BLaER1 treated with 17β-estradiol and CSF1 and Interleukin-3, amounts not matched to agents 10 nM and 100 nM (cell line): ENCODE data around the gene IL11.
A peak's percentile ranks its signal among the peaks of the same experiment; 100 is the strongest.

ENCODE experiments used
- H3K27ac ChIP-seq, 11 experiments: shearing (Covaris generic); formaldehyde crosslinking; 2 replicates each; pipeline ENCODE4 v1.8.1; 2022
- H3K27me3 ChIP-seq, 11 experiments: shearing (Covaris generic); formaldehyde crosslinking; 2 replicates each; pipeline ENCODE4 v1.8.1; 2022
- H3K36me3 ChIP-seq, 11 experiments: shearing (Covaris generic); formaldehyde crosslinking; 2 replicates each; pipeline ENCODE4 v1.8.1; 2022
- H3K4me1 ChIP-seq, 10 experiments: shearing (Covaris generic); formaldehyde crosslinking; 2 replicates each; pipeline ENCODE4 v1.8.1; 2022
- H3K4me2 ChIP-seq, 11 experiments: shearing (Covaris generic); formaldehyde crosslinking; 2 replicates each; pipeline ENCODE4 v1.8.1; 2022
- H3K4me3 ChIP-seq, 10 experiments: shearing (Covaris generic); formaldehyde crosslinking; 2 replicates each; pipeline ENCODE4 v1.8.1; 2022
- H3K9ac ChIP-seq, 11 experiments: shearing (Covaris generic); formaldehyde crosslinking; 2 replicates each; pipeline ENCODE4 v1.8.1; 2022
- H3K9me3 ChIP-seq, 11 experiments: shearing (Covaris generic); formaldehyde crosslinking; replicated peaks in 1 of 11; 2 replicates each; pipeline ENCODE4 v1.8.1; 2022
- H4K20me1 ChIP-seq, 11 experiments: shearing (Covaris generic); formaldehyde crosslinking; 2 replicates each; pipeline ENCODE4 v1.8.1; 2022
- Cebpa-rat ChIP-seq, 11 experiments: shearing (Covaris generic); IDR thresholded peaks; 2 replicates each; pipeline ENCODE4 v1.8.1; 2022

IL11 gene

DNA sequence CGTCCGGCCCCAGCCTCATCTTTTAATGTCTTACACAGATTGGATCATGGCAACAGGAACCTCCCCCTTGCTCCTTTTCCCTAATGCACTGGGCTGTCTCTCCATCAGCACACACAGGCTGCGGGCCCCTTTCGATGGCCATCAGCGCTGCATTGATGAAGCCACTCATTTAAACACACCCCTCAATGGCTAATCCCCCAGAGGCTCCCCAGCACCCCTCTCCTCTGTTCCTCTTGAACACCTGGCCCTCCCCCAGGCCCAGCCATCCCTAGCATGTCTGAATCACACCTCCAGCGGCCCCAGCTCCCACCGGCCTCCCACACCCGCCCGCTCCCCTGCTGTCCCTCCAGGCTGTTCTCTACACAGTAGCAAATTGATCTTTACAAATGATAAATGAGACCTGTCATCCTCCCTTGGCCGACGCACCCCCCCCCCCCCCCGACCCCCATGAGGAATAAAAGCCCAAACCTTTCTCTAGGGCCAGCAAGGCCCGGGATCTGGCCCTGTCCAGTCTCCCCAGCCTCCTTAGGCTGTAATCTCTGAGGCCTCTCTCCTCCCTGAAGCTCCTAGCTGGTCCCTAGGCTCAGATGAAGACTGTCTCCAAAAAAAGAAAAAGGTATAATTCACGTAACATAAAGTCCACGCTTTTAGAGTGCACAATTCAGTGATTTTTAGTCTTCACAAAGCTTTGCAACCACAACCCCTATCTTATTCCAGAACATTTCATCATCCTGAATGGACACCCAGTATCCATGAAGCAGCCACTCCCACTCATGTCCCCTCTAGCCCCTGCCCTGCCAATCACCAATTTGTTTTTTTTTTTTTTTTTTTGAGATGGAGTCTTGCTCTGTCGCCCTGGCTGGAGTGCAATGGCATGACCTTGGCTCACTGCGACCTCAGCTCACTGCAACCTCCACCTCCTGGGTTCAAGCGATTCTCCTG lies 22.8 kb upstream of the IL11 start:
- peaks cover 44 to 78% (median 58%) of the 10 kb centered on the region in 11 experiments for H4K20me1 ChIP-seq
- H3K4me2 ChIP-seq = no peak overlapping the region
- H3K9me3 ChIP-seq = no peaks in the 10 kb centered on the region
- TF ChIP-seq Cebpa-rat (IDR thresholded peaks at IDR 0.05) = no peak
- H3K4me1 ChIP-seq = peaks cover 30 to 47% (median 44%) of the 10 kb centered on the region in 10 experiments
- no peak overlapping the region for H3K27ac ChIP-seq
- no peak overlapping the region for H3K4me3 ChIP-seq
- no peak overlapping the region for H3K9ac ChIP-seq
- H3K36me3 ChIP-seq = peaks cover 33 to 49% (median 39%) of the 10 kb centered on the region in 11 experiments
- H3K27me3 ChIP-seq = no peaks in the 10 kb centered on the region

DNA sequence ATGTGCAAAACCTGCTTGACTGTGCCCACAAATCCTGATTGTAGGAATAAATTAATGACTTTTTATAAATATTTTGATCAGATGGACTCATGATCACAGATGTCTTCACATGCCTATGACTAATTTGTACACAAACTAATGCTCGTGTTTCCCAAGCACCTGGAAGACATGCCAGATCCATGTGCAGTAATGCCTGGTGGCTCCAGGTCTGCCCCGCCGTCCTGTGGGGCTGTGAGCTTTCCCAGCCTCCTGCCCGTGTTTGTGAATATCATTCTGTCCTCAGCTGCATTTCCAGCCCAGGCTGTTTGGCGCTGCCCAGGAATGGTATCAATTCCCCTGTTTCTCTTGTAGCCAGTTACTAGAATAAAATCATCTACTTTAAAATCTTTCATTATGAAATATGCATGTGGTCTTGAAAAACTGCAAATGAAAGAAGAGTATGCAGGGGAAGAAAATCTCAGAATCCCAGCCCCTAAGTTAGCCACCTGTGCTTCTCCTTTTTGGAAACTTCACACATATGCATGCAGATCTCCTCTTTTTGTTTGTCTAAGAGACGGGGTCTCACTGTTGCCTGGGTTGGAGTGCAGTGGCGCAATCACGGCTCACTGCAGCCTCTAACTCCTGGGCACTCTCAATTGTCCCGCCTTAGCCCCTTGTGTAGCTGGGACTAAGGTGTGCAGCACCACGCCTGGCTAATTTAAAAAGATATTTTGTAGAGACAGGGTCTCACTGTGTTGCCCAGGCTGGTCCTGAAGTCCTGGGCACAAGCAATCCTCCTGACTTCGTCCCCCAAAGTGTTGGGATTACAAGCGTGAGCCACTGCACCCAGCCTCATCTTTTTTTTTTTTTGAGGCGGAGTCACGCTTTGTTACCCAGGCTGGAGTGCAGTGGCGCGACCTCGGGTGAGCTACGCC lies 21.7 kb upstream of the IL11 start:
- peak in 1 of 11 experiments; percentile 32; a peak in 1 of 22 replicates for TF ChIP-seq Cebpa-rat (IDR thresholded peaks at IDR 0.05)
- Histone ChIP-seq H3K9ac (peak overlapping the region in 4 of 11 experiments; percentile 7 to 55 (median 15); a peak in 2 of 22 replicates), H3K4me3 (no peak overlapping the region), H3K36me3 (peaks cover 44 to 60% (median 51%) of the 10 kb centered on the region in 11 experiments), H3K9me3 (no peaks in the 10 kb centered on the region), H3K27me3 (no peaks in the 10 kb centered on the region), H3K4me1 (peaks cover 41 to 57% (median 54%) of the 10 kb centered on the region in 10 experiments), H3K27ac (no peak overlapping the region), H3K4me2 (peak overlapping the region in 6 of 11 experiments; percentile 11 to 100 (median 32); a peak in 4 of 22 replicates), H4K20me1 (peaks cover 55 to 87% (median 68%) of the 10 kb centered on the region in 11 experiments)

DNA sequence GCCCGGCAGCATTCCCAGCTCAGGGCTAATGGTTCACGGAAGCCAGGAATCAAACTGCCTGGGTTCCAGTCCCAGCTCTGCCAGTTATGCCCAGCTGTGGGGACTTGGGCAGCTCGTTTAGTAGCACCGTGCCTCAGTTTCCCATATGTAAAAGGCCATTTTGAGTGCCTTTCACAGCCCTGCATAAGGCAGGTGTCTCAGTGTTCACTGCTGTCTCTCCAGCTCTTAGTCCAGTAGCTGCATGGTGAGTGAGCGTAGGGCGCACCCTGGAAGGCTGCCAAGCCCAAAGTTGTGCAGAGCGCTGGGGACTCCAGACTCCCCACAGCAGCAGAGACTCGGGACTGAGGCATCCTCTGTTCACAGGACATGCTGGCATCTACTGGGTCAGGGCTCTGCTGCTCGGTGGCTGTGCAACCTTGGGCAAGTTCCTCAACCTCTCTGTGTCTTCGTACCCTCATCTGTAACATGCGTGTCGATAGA lies 21.0 kb upstream of the IL11 start:
- Histone ChIP-seq H3K9me3 (no peaks in the 10 kb centered on the region), H3K4me2 (peak overlapping the region in 10 of 11 experiments; percentile 3 to 100 (median 75); a peak in 9 of 22 replicates), H3K4me3 (no peak overlapping the region), H3K36me3 (peaks cover 51 to 67% (median 58%) of the 10 kb centered on the region in 11 experiments), H3K4me1 (peaks cover 43 to 57% (median 55%) of the 10 kb centered on the region in 10 experiments), H3K9ac (peak overlapping the region in 7 of 11 experiments; percentile 7 to 98 (median 55); a peak in 5 of 22 replicates), H3K27me3 (no peaks in the 10 kb centered on the region), H3K27ac (no peak overlapping the region), H4K20me1 (peaks cover 63 to 94% (median 75%) of the 10 kb centered on the region in 11 experiments)
- no peak for TF ChIP-seq Cebpa-rat (IDR thresholded peaks at IDR 0.05)

DNA sequence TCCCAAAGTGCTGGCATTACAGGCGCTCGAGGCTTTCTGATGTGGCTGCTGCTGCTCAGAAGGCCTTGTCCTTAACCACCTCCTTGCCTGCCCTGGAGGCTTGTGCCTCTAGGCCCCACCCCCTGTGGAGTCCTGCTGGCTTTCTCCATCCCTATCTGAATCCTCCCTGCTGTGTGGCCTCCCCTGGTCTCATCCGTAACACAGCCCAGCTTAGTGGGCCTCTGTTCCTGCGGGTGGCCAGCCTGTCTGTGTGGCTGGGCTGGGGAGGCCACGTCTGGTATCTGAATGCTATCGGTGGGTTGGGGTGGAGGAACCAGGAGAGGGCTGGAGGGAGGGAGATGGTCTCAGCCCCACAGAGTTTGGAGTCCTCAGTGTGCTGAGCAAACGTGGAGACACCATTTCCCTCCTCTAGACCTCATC lies 20.2 kb upstream of the IL11 start:
- TF ChIP-seq Cebpa-rat (IDR thresholded peaks at IDR 0.05) = no peak
- Histone ChIP-seq H3K27ac (peak overlapping the region in 1 of 11 experiments; percentile 32; a peak in 1 of 22 replicates), H4K20me1 (peaks cover 67 to 94% (median 79%) of the 10 kb centered on the region in 11 experiments), H3K9me3 (no peaks in the 10 kb centered on the region), H3K27me3 (no peaks in the 10 kb centered on the region), H3K4me1 (peaks cover 43 to 57% (median 55%) of the 10 kb centered on the region in 10 experiments), H3K4me3 (no peak overlapping the region), H3K4me2 (peak overlapping the region in 10 of 11 experiments; percentile 3 to 100 (median 99); a peak in 15 of 22 replicates), H3K9ac (peak overlapping the region in 8 of 11 experiments; percentile 8 to 98 (median 42); a peak in 9 of 22 replicates), H3K36me3 (peaks cover 51 to 67% (median 58%) of the 10 kb centered on the region in 11 experiments)

DNA sequence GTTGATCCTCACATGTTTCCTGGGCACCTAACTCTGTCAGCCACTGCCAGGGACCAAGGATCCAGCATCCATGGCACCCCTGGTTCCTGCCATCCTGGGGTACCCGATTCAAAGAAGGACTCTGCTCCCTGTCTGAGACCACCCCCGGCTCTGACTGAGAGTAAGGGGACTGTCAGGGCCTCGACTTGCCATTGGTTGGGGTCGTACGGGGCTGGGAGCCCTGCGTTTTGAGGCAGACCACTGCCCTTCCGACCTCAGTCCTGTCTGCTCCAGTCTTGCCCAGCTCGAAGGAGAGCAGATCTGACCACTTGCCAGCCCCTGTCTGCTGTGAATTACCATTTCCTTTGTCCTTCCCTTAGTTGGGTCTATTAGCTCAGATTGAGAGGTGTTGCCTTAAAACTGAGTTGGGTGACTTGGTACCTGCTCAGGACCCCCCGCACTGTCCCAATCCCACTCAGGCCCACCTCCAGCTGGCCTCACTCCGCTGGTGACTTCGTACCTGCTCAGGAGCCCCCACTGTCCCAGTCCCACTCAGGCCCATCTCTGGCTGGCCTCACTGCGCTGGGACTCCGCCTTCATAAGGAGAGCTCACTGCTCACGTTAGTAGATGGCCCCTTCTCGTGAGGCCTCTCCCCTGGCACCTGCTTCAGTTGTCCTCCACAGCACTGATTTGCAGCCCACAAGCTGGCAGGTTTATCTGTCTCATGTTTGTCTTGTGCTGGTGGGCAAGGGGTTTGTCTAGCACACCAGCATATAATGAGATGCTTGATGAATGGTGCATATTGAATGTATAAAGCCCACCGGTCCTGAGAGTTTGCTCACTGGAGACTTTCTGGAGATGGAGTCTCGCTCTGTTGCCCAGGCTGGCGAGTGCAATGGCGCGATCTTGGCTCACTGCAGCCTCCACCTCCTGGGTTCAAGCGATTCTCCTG lies 19.4 kb upstream of the IL11 start:
- Histone ChIP-seq H3K27ac (peak overlapping the region in 3 of 11 experiments; percentile 6 to 94 (median 38); a peak in 4 of 22 replicates), H4K20me1 (peaks cover 67 to 88% (median 79%) of the 10 kb centered on the region in 11 experiments), H3K36me3 (peaks cover 51 to 67% (median 58%) of the 10 kb centered on the region in 11 experiments), H3K4me3 (peak overlapping the region in 7 of 10 experiments; percentile 83 to 99 (median 95); a peak in 12 of 20 replicates), H3K9ac (peak overlapping the region; percentile 90 to 99 (median 96); a peak in 21 of 22 replicates), H3K9me3 (no peaks in the 10 kb centered on the region), H3K4me1 (peaks cover 47 to 62% (median 59%) of the 10 kb centered on the region in 10 experiments), H3K4me2 (peak overlapping the region; percentile 95 to 100 (median 99)), H3K27me3 (no peaks in the 10 kb centered on the region)
- no peak for TF ChIP-seq Cebpa-rat (IDR thresholded peaks at IDR 0.05)

DNA sequence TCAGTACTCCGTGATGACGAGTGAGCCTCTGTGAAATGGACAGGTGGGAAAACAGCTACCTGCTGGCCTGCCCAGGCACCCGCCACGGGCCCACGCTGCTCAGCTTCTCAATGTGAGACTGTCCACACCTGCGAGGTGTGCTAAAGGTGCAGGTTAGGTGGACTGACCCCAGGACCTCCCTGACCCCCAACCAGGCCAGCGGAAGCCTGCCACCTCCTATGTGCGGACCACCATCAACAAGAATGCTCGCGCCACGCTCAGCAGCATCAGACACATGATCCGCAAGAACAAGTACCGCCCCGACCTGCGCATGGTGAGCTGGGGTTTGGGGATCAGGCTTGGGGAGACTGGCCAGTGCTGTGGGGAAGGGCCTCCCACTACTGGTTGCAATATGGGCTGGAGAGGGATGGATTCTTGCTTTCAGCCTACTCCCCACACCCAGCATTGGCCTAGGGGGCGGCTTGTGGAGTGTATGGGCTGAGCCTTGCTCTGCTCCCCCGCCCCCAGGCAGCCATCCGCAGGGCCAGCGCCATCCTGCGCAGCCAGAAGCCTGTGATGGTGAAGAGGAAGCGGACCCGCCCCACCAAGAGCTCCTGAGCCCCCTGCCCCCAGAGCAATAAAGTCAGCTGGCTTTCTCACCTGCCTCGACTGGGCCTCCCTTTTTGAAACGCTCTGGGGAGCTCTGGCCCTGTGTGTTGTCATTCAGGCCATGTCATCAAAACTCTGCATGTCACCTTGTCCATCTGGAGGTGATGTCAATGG lies 17.7 kb upstream of the IL11 start:
- peak overlapping the region in 9 of 11 experiments; percentile 85 to 95 (median 92); a peak in 14 of 22 replicates for H3K27ac ChIP-seq
- peak overlapping the region; percentile 90 to 99 (median 96) for H3K9ac ChIP-seq
- H3K4me3 ChIP-seq = peak overlapping the region; percentile 81 to 99 (median 94)

DNA sequence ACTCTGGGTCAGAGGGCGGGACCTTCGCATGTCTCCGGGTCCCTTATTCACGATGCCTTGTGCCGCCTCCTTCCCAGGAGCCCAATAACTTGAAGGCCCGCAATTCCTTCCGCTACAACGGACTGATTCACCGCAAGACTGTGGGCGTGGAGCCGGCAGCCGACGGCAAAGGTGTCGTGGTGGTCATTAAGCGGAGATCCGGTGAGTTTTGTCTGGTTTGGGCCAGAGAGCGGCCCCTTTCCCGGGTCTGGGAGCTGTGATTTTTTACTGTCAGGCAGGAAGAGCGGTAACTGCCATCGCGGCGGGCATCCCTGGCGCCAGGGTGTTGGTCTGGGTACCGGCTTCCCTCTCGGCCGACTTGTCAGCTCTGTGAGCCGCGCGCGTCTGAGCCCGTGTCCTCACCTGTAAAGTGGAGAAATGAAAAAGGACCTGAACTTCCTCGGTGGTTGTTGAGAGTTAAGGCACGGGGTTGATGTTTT lies 16.3 kb upstream of the IL11 start:
- peaks cover 56 to 58% (median 57%) of the 10 kb centered on the region in 11 experiments for H4K20me1 ChIP-seq

More for the DNA sequence above, 17.7 kb upstream of the IL11 start:
- H3K27me3 ChIP-seq = no peaks in the 10 kb centered on the region
- H3K4me2 ChIP-seq = peak overlapping the region; percentile 95 to 100 (median 99)
- TF ChIP-seq Cebpa-rat (IDR thresholded peaks at IDR 0.05) = no peak
- H3K9me3 ChIP-seq = no peaks in the 10 kb centered on the region
- peaks cover 51 to 65% (median 58%) of the 10 kb centered on the region in 11 experiments for H3K36me3 ChIP-seq
- peaks cover 54 to 76% (median 72%) of the 10 kb centered on the region in 10 experiments for H3K4me1 ChIP-seq
- peaks cover 67 to 71% (median 71%) of the 10 kb centered on the region in 11 experiments for H4K20me1 ChIP-seq

More for the DNA sequence above, 16.3 kb upstream of the IL11 start:
- peaks cover 62 to 79% (median 73%) of the 10 kb centered on the region in 10 experiments for H3K4me1 ChIP-seq
- H3K36me3 ChIP-seq = peaks cover 51 to 54% (median 53%) of the 10 kb centered on the region in 11 experiments
- peak overlapping the region; percentile 79 to 95 (median 92) for H3K27ac ChIP-seq
- H3K4me3 ChIP-seq = peak overlapping the region; percentile 81 to 99 (median 94)
- H3K9me3 ChIP-seq = no peaks in the 10 kb centered on the region
- H3K9ac ChIP-seq = peak overlapping the region; percentile 90 to 99 (median 96)
- TF ChIP-seq Cebpa-rat (IDR thresholded peaks at IDR 0.05) = no peak
- H3K27me3 ChIP-seq = no peaks in the 10 kb centered on the region
- H3K4me2 ChIP-seq = peak overlapping the region; percentile 95 to 100 (median 99)
